ENCODE data around the gene GPR35. TPM values are rescaled to one million over a fixed set of nuclear protein-coding genes. Genes with fewer than 3 reads are reported as not detected.
"Not testable (repeated sequence)": the region's sequence is repeated elsewhere in the genome, so short reads cannot be mapped to it uniquely, and the experiment has no call there.

GPR35 gene
- total RNA-seq, 1 donor from 2014 or later = 1.6 TPM

DNA sequence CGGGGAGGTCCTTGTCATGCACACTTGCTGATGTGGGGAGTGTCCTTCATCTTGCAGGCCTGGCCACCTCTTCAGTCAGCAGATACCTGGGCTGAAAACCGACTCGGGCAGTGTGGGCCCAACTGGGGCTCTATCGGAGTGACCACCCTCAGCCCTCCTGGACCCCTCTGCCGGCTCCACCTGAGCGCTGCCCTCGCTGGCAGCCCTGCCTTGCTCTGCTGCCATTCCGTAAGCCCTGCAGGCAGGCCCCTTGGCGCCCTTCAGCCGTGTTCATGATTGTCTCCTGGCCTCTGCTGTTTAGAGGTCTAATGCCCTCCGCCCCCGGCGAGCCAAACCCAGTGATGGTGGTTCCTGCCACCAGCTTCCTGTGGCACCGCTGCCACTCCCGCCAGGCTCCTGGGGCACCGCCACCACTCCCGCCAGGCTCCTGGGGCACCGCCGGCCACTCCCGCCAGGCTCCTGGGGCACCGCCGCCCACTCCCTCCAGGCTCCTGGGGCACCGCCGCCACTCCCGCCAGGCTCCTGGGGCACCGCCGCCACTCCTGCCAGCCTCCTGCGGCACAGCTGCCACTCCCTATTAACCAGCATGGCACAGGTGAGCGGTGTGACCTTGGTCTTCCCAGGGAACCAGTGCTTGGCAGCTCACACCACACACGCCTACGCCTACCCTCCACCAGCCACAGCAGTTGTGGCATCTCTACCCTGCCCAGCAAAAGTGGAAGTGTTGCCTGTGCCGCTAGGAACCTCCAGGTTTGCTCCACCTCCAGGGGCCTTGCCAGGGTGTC, 22.8 kb upstream of the GPR35 start:
- no peak for DNase-seq (ENCODE audit: low spot score)

DNA sequence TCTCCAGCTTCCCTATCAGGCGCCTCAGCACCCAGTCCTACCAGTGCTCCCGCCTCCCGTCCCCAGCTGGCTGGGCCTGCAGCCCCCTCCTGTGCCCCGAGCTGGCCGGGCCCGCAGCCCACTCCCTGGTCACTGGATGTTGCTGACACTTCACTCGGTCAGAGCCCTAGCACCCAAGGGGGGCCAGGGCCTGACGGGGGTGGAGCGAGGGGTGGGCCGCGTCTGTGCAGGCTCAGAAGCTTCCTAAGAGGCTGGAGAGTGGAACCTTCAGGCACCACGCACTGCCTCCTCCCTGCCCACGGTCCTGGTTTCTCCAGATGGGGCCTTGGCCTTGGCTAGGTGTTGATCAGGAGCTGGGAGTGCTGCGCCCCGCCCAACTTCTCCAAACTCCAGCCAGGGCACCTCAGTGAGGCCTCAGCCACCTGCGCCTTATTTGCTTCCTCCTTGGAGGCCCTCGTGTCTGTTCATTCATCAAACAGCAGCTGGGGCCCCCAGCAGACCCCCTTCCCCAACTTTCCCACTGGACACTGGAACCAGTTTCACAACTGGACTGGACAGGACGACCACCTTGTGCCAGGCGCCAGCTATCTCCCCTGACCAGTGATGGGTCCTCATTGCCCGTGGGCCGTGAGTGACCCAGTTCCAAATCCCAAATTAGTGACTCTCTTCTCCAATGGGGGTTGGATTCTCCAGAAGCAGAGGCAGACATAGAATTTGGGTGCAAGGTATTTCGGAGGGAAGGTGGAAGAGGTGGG, 22.0 kb upstream of the GPR35 start:
- DNase-seq (ENCODE audit: low spot score) = no peak

DNA sequence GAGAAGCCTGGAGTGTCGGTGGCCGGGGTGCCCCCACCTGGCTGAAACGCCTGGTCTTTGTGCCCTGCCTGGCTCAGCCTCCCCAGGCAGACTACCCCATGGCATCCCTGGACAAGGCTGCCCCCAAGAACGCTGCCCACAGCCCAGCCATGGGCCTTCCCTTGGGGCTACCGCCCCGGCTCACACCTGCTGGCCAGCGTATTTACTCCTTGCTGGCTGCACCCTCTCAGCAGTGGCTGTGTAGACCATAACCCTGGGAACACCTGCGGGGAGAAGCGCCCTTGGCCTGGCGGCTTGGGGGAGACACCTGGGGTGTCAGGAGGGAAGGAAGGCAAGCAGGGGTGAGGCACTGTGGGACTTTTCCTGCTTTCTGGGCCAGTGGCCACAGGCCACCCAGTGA, 21.4 kb upstream of the GPR35 start:
- no peak for DNase-seq (ENCODE audit: low spot score)

DNA sequence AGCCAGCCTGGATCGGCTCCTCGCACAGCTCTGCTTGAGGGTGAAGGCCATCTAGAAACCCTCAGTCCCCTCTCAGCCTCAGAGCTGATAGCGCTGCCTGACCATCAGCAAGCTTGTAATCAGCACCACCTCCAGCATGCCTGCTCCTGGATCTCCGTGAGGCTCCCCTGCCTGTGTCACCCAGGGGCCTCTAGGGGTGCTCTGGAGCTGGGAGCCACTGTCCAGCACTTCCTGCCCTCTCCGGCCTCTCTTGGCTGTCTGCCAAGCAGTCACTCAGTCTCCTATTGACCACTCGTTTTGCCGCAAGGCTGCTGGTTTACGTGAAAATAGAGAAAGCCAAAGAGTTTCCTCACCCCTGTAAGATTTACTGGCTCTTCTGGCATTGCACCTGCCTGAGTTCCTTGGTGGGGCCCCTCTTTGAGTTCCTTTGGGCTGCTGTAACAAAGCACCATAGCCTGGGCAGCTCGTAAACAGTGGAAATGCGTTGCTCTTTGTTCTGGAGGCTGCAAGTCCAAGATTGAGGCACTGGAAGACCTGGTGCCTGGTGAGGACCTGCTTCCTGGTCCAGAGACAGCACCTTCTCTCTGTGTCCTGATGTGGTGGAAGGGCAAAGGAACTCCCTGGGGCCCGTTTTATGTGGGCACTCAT, 20.9 kb upstream of the GPR35 start:
- DNase-seq (ENCODE audit: low spot score) = no peak

DNA sequence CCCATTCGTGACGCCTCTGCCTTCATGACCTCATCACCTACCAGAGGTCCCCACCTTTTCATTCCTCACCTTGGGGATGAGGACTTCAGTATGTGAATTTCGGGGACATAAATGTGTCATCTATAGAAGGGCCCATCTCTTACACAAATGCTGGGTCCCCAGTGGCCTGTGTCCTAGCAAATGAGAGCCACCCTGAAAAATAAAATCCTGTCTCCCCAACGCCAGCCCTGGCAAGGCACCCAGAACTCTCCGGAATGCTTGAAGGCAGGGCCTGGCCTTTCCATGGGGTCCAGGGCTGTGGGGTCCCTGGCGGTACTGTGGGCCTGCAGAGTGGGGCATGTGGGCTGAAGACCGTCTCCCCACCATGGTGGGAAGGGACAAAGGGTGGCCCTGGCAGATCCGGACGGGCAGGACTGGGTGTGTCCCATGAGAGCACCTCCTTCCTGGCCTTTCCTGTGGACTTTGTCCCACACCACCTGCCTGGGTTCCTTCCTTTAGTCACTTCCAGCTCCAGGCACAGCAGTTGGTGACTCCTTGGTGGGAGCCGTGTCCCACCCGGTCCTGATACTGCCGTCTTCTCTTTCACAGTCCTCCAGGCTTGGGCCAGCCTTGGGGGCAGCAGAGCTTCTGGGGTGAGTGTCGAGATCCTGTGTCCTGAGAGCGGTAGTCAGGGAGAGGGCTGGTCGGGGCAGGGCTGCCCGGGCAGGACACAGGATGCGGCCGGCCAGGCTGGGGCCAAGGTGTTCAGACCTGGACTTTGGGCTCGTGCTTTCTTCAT, 20.2 kb upstream of the GPR35 start:
- no peak for DNase-seq (ENCODE audit: low spot score)

DNA sequence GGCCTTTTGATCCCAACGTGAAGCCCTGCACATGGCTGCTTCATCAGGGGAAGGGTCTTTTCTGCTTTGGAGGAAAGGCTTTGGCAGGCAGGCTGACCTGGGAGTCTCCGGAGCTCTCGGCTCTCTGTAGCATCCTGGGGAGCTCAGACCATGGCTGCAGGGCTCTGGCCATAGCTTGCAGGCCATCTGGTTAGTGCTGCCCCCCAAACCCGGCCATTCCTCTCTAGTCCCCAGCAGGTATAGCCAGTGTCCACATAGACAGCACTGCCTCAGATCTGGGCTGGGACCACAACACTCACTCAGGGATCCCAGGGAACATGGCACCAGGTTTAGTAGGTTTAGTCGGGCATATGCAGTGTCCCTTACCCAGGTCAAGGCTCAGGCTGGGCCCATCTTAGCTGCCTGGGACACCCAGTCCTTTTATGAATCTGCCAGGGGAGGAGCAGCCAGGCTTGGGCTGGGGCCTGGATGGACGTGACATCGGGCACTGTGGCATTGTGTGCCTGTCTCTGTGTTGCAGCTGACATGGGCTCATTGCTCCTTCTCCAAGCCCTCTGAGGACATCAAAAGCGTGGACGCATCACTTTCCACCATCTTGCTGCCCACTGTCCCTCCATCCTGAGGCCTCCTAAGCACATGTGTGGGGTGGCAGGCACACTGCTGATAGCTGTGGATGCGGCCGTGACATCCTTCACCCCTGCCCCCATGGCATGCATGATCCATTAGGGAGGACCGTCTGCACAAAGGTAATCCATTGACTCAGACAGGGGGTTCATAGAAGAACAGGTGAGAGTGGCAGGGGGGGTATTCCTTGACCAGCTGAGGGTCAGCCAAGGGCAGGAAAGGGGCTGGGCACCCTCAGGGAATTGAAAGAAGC, 19.2 kb upstream of the GPR35 start:
- no peak for DNase-seq (ENCODE audit: low spot score)

DNA sequence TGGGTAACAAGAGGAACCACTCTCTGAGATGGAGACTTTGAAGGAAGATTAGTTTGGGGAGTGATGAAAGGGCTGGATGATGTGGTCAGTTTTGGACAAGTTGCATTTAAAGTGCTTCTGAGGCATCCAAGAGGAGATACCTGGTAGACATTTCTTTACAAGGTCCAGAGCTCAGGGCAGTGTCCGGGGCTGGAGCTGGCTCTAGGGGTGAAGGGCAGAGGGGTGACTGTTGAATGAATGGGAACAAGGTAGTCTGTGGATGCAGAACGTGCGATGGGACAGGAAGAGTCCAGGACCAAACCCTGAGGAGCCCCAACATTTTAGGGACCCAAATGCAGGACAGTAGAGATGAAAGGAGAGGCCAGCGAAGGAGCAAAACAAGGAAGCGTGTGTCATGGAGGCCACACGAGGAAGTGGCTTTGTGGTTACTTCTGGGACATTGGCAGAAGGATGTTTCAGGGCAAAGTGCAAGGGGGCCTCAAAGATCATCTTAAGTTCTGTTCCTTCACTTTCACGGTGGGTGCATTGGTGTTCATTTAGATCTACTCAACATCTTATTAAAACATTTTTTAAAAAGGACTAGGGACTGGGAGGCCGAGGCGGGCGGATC, 13.6 kb upstream of the GPR35 start:
- no peak for DNase-seq (ENCODE audit: low spot score)

DNA sequence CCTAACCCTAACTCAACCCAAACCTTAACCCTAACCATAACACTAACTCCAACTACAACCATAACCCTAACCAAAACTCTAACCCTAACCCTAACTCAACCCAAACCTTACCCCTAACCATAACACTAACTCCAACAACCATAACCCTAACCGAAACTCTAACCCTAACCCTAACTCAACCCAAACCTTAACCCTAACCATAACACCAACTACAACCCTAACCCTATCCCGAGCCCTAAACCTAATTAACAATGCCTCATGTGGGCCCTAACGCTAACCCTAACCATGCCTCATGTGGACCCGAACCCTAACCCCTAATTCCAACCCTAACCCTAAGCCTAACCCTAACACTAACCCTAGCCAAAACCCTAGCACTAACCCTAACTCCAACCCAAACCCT, 11.5 kb upstream of the GPR35 start:
- DNase-seq (ENCODE audit: low spot score) = no peak

DNA sequence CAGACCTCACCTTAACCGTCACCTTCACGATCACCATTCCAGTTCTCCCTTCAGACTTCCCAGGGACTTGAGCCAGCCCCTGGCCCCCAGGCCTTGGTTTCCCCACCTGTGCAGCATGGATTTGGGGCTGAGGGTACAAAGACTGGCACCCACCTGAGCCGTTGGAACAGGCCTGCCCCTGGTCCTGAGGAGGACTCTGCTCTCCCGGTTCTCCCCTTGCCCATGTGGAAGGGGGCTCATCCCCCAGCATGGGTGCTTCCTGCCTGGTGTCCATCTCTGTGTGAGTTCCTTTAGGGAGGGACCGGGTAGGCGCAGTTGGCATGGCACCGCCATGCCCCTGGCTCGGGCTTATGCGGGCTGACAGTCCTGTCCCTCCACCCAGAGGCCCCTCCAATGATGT, 10.9 kb upstream of the GPR35 start:
- DNase-seq (ENCODE audit: low spot score) = no peak

DNA sequence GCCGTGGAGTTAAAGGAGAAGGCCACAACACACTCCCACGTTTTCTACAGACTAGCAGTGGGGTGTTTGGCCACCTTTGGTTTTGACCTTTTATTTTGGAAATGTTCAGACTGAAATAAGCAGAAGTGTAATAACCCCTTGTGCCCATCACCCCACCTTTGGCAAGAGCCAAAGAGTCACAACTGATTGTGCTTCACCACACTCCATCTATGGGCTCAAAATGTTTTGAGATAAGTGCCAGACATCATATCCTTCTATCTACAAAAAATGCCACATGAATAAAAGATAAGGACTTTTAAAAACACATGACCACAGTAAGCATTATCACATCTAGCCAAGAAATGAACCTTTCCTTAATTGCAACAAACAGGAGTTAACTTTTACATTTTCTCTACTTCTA, 9.9 kb upstream of the GPR35 start:
- DNase-seq (ENCODE audit: low spot score) = no peak

DNA sequence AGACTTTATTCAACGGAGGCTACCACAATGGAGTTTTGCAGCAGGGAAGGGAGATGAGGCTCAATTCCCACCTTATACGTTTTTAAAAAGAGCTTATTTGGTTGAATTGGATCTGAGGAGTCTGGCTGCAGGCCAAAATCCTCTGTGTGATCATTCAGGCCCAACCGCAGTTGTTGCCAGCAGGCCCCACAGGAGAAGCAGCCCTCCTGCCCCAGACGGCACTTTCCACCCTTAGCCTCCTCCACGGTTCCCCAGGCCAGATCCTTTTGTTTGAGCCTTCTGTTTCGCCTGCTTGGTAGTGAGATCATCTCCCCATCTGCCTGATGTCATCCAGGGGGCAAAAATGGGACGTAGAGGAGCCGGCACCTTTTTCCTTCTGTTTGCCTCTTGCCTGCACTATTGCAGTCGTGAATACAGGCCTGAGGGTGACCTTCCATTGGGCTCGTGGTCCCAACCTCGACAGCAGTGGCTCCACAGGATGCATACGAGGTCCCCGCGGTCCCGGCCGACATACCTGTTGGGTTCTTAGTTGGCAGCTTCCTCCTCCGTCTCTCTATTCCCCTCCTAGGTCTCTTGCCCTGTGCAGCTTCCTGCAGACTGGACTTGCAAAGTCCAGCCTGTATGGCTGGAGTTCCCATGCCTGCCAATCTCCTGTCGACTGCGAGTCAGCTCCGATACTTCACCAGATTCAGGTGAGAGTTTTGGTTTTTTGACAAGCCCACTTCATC, 9.3 kb upstream of the GPR35 start:
- no peak for DNase-seq (ENCODE audit: low spot score)

DNA sequence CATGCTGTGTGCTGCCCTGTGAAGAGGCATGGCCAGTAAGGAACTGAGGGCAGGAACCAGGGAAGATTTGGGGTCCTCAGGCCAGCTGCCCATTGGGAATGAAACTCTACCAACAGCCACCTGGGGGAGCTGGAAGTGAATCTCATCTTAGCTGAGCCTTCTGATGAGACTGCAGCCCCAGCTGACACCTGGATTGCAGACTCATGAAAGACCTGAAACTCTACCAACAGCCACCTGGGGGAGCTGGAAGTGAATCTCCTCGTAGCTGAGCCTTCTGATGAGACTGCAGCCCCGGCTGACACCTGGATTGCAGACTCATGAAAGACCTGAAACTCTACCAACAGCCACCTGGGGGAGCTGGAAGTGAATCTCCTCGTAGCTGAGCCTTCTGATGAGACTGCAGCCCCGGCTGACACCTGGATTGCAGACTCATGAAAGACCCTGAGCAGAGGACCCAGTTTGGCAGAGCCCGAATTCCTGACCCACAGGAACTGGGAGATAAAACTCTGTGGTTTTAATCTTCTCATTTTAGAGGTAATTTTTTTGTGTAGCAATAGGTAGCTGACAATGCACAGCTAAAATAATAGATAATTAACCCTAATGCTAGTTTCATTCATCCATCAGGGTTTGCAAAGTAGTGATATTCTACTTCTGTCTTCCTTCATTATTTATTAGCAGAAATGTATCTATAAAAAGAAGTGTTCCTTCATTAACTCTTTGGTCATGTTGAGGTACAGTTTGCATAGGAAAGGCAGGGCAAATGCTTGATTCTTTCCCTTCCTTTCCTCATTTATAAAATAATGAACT, 8.2 kb upstream of the GPR35 start:
- not testable (repeated sequence) for DNase-seq (ENCODE audit: low spot score)

DNA sequence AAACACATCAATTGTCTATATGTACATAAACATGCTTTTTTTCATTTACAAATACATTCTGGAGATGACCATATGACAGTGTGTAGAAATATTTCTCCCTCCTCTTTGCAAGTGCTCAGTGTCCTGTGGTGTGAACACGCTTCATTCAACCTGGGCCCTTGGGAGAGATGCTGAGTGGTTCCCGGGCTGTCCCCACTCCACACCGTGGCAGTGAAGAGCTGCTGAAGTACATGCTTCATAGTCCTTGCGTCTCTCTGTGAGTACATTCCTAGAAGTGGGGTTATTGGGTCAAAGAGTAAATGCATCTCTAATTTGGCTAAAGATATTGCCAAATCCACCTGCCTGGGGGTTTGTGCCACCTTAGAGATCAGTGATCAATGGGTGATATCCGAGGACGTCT, 6.5 kb upstream of the GPR35 start:
- no peak for DNase-seq (ENCODE audit: low spot score)

DNA sequence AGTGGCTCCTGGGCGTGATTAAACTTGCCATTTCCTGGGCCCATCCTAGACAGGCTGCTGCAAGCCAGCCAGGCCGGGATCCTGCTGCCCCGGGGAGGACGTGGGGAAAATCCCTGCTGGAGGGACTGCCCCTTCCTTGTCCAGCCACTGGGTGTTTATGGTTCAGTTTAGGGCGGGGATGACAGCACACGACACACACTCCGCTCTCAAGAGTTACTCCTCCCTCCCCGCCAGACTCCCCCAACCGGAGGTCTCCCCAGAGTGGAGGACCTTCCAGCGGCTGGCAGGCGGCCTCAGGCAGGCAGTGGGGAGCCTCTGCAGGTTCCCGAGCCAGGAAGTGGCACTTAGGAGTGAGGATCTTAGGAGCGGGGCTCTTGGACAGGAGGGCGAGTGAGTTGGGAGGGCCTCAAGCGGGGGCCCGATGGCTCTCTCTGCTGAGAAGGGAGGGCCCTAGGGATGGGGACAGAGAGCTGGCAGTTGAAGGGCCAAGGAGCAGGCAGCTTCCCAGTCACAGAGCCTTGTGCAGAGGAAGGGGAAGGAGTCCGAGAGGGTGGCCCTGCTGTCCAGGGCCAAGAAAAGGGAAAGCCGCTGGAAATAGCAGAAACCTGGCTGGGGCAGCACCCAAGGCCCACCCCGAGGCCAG, 5.7 kb upstream of the GPR35 start:
- DNase-seq (ENCODE audit: low spot score) = no peak

DNA sequence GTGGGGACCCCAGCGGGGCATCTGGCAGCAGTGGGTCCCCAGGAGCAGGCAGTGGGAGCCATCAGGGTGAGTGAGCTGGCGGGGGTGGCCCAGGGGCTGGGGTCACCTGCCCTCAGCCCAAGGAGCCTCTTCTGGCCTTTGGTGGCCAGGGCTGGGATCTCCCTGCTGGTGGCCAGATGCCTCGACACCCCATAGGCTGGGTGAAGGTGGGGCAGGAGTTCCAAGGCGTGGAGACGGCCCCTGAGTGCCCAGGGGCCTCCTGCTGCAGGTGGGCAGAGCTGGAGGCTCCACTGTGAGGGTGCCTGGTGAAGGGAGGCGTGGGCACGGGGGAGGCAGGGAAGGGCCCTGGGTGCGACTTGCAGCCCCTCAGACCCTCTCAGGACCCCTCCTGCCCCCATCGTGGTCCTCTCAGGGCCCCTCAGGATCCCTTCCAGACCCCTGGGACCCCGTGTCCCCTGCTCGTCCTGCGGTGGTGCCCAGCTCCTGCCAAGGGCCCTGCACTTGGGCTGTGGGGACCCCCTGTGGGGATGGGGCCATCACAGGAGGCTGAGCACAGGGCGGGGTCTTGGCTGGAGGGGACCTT, 5.0 kb upstream of the GPR35 start:
- no peak for DNase-seq (ENCODE audit: low spot score)

DNA sequence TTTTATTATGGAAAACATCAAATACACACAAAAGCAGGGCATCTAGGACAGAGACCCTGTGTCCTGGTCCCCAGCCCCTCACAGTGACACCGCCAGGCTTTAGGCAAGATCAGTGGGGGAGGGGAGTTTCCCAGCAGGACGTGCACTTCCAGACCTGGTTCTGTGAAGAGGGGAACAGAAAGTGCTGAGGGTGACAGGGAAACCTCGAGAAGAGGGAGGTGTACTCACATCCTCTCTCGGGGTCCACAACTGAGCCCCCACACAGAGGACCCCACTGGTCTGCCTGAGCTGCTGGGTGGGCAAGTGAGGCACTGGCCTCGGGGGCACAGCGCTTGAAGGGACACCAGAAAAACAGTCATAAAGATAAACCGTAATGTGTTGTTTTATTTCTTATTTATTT, 4.4 kb upstream of the GPR35 start:
- DNase-seq (ENCODE audit: low spot score) = no peak

DNA sequence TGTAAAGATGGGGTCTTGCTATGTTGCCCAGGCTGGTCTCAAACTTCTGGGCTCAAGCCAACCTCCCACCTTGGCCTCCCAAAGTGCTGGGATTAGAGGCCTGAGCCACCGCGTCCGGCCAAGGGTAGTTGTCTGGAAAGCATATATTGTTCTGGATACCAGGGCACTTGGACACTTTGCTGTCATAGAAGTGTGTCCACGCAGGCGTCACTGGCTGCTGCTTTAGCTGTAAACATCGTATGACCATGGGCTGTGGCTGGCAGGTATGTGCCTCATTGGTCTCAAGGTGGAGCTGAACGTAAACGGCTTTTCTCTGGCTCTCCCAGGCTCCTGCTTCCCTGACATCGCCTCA, 3.2 kb upstream of the GPR35 start:
- DNase-seq (ENCODE audit: low spot score) = no peak

DNA sequence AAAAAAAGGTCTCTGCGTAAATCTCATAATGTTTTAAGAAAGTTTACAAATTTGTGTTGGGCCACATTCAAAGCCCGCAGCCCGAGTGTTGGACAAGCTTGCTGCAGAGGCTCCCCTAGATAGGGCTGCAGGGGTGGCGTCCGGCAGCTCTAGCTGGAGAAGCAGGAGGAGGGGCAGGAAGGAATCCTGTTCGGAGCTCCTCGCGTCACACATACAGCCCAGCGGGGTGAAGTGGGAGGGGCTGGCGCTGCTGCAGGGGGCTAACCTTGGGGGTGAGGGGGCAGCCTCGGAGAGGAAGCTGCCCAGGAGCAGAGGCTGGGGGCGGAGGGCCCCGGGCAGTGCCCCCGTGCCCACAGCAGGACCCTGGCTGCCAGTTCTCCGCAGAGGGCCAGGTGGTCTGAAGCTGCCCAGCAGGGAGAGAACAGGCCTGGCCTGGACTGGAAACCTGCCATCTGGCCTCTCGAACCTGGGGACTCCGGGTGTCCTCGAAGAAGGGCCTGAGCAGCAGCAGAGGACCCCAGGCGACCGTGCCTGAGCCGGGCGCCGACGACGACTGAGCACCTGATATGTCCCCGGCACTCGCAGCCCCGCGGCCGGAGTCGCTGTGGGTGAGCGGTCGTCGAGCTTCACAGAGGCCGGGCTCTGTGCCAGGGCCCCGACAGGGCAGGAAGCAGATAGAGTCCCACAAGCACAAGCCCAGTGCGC, 2.6 kb upstream of the GPR35 start:
- no peak for DNase-seq (ENCODE audit: low spot score)

All from ureter (tissue), 1 donor.